GM23338 (cell line): ENCODE measurements around the gene FOXK2. TPM values are rescaled to one million over a fixed set of nuclear protein-coding genes. Genes with fewer than 3 reads are reported as not detected.

Experiments used
- ATAC-seq: fragments of 200-7000 bp; cut with Tn5 transposase; 3 replicates; pipeline ENCODE4 v1.9.1; 2020
- DNase-seq: peaks from one replicate; pipeline ENCODE4 v3.0.0-alpha.2; 2015; ENCODE audit warnings: low spot score
- H2AFZ ChIP-seq: fragments of 200-600 bp; sonication (generic); 2 replicates; pipeline ENCODE4 v1.8.0; 2016; ENCODE audit warnings: antibody characterized with exemption, mild to moderate bottlenecking, moderate library complexity
- H3F3A ChIP-seq: fragments of 200-600 bp; sonication (generic); replicated peaks from 2 replicates; pipeline ENCODE4 v1.8.0; 2017; ENCODE audit warnings: antibody characterized with exemption, mixed run types, low read depth
- H3K27ac ChIP-seq: fragments of 200-600 bp; sonication (generic); 2 replicates; pipeline ENCODE4 v1.6.1; 2016; ENCODE audit warnings: low read depth
- H3K27me3 ChIP-seq: fragments of 200-600 bp; sonication (generic); 2 replicates; pipeline ENCODE4 v1.8.0; 2016; ENCODE audit warnings: mild to moderate bottlenecking, mixed run types, moderate library complexity; ENCODE audit not compliant: insufficient read depth
- H3K36me3 ChIP-seq: fragments of 200-600 bp; sonication (generic); 2 replicates; pipeline ENCODE4 v1.8.0; 2016; ENCODE audit warnings: mild to moderate bottlenecking; ENCODE audit not compliant: insufficient read depth
- H3K4me1 ChIP-seq: fragments of 200-600 bp; sonication (generic); 2 replicates; pipeline ENCODE4 v1.8.0; 2016; ENCODE audit warnings: mild to moderate bottlenecking, moderate library complexity; ENCODE audit not compliant: insufficient read depth
- H3K4me2 ChIP-seq: fragments of 200-600 bp; sonication (generic); 2 replicates; pipeline ENCODE4 v1.7.1; 2017; ENCODE audit warnings: mixed run types
- H3K4me3 ChIP-seq: fragments of 200-600 bp; sonication (generic); 2 replicates; pipeline ENCODE4 v1.6.1; 2016; ENCODE audit warnings: mixed run types
- H3K79me2 ChIP-seq: fragments of 200-600 bp; sonication (generic); replicated peaks from 2 replicates; pipeline ENCODE4 v1.8.0; 2017; ENCODE audit warnings: mild to moderate bottlenecking; ENCODE audit not compliant: insufficient read depth
- H3K9me2 ChIP-seq: fragments of 200-600 bp; sonication (generic); 2 replicates; pipeline ENCODE4 v1.8.0; 2017; ENCODE audit not compliant: insufficient read depth
- H4K20me1 ChIP-seq: fragments of 200-600 bp; sonication (generic); replicated peaks from 2 replicates; pipeline ENCODE4 v1.8.0; 2017; ENCODE audit warnings: mild to moderate bottlenecking; ENCODE audit not compliant: insufficient read depth
- H3K27ac Mint-ChIP-seq: 2 replicates; pipeline ENCODE4 v1.8.0; 2020; ENCODE audit warnings: inconsistent platforms, mild to moderate bottlenecking, moderate library complexity, mixed read lengths
- H3K27me3 Mint-ChIP-seq: 3 replicates; pipeline ENCODE4 v1.8.0; 2022; ENCODE audit warnings: low read depth, mild to moderate bottlenecking, moderate library complexity, mixed read lengths, inconsistent platforms; ENCODE audit not compliant: insufficient read depth, poor library complexity
- H3K36me3 Mint-ChIP-seq: 3 replicates; pipeline ENCODE4 v1.8.0; 2021; ENCODE audit warnings: low read depth, mild to moderate bottlenecking, inconsistent platforms, moderate library complexity, mixed read lengths
- H3K4me1 Mint-ChIP-seq: 3 replicates; pipeline ENCODE4 v1.8.0; 2020; ENCODE audit warnings: mild to moderate bottlenecking, inconsistent platforms, mixed read lengths
- H3K4me3 Mint-ChIP-seq: 3 replicates; pipeline ENCODE4 v1.8.0; 2021; ENCODE audit warnings: moderate library complexity, mild to moderate bottlenecking, inconsistent platforms, mixed read lengths
- H3K9me3 Mint-ChIP-seq: 3 replicates; pipeline ENCODE4 v1.8.0; 2020; ENCODE audit warnings: moderate library complexity, mild to moderate bottlenecking, inconsistent platforms, mixed read lengths
- EZH2phosphoT487 ChIP-seq: fragments of 200-600 bp; sonication (generic); IDR thresholded peaks from one replicate; pipeline ENCODE4 v1.8.1; 2018; ENCODE audit warnings: antibody characterized with exemption; ENCODE audit not compliant: unreplicated experiment
- POLR2AphosphoS5 ChIP-seq: IDR thresholded peaks from 2 replicates; pipeline ENCODE4 v1.6.1; 2016; ENCODE audit warnings: antibody characterized with exemption, low read depth
- polyA plus RNA-seq: library from polyadenylated mRNA; unstranded; fragments of >200 nt; fragmentation: Nextera tagmentation; extraction: Ambion mirVana; gene quantifications from 2 replicates; pipeline ENCODE4 v1.2.1, GENCODE V29; 2016
- total RNA-seq: library from RNA; depleted of rRNA; stranded (reverse); fragments of >200 nt; shearing (Covaris generic); gene quantifications from 2 replicates; pipeline ENCODE4 v1.2.3, GENCODE V29; 2014
- TF ChIP-seq, protein P1 (sequence below): IDR thresholded peaks from 2 replicates; pipeline ENCODE4 v1.6.1; 2016; ENCODE audit warnings: antibody characterized with exemption
- TF ChIP-seq, protein P2 (sequence below), 2 experiments: fragments of 200-600 bp in 1 of 2; sonication (generic) in 1 of 2; conservative IDR thresholded peaks; 2 replicates each; pipeline versions ENCODE4 v1.5.1 to v1.6.1; 2016 to 2017; ENCODE audit warnings: antibody characterized with exemption in 2 of 2, low read depth in 2 of 2, mild to moderate bottlenecking in 2 of 2, moderate library complexity in 1 of 2
- TF ChIP-seq, protein P3 (sequence below): fragments of 250-450 bp; sonication (Bioruptor Pico); IDR thresholded peaks from 2 replicates; pipeline ENCODE4 v1.5.0; 2020; ENCODE audit warnings: mild to moderate bottlenecking, moderate library complexity

Gene FOXK2
- total and polyA plus RNA-seq, 2 experiments from 2014 or later = 12.3 to 66.0 TPM

DNA sequence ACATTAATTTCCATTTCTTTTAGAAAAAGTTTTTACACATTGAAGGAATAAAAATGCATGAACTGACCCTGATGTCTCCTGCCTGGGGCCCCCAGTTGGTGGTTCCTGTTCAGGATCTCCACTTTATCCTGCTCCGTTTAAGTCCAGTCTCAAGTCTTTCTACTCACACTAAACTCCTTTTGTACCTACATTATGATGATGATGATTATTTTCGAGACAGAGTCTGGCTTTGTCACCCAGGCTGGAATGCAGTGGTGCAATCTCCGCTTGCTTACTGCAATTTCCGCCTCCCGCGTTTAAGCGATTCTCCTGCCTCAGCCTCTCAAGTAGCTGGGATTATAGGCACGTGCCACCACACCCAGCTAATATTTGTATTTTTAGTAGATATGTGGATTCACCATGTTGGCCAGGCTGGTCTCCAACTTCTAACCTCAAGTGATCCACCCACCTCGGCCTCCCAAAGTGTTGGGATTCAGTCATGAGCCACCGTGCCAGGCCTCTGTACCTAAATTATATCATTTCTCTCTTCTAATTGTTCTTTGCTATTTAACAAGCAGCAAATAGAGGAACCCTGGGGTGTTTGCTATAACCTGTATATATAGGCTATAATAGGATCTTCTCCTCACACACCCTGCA is 2.2 kb upstream of the FOXK2 start (continued):
- TF ChIP-seq, protein P1, sequence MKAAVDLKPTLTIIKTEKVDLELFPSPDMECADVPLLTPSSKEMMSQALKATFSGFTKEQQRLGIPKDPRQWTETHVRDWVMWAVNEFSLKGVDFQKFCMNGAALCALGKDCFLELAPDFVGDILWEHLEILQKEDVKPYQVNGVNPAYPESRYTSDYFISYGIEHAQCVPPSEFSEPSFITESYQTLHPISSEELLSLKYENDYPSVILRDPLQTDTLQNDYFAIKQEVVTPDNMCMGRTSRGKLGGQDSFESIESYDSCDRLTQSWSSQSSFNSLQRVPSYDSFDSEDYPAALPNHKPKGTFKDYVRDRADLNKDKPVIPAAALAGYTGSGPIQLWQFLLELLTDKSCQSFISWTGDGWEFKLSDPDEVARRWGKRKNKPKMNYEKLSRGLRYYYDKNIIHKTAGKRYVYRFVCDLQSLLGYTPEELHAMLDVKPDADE = no peak
- no peak for TF ChIP-seq EZH2phosphoT487

DNA sequence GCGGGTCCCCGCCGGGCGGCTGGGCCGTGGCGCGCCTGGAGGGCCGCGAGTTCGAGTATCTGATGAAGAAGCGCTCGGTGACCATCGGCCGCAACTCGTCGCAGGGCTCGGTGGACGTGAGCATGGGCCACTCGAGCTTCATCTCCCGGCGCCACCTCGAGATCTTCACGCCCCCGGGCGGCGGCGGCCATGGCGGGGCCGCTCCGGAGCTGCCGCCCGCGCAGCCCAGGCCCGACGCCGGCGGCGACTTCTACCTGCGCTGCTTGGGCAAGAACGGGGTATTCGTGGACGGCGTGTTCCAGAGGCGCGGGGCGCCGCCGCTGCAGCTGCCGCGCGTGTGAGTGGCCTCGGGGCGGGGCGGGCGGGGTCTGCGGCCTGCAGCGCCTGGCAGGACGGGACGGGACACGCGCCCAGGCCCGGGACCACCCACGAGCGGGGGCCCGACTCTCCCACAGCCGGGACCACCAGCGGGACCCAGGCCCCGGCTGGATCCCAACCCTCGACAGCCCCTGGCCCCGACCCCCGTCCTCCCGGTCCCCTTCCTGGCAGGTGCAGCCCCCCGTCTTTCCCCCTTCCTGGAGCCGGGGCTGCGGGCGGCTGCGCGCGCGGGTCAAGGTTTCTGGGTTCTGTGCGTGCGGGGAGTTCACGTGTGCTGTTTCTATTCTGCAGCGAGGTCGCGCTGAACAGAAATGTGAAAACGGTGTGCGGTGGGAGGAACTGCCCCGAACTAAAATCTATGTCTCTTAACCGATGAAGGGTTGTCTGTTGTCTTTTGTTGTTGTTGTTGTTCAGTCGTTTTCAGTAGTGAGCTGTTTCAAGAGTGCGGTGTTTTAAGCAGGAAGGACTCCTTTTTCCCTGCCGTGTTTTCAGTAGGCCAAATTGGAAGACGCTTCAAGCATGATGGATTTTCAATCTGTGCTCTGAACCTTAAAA is 705 bp downstream of the FOXK2 start:
- peaks cover 39% of the 10 kb centered on the region for H4K20me1 ChIP-seq
- H3K4me3 ChIP-seq = peak overlapping the region; percentile 96
- H3K4me2 ChIP-seq = peak overlapping the region; percentile 87
- peak overlapping the region; percentile 37 for H3K27ac Mint-ChIP-seq
- peaks cover 13% of the 10 kb centered on the region for H3K36me3 Mint-ChIP-seq
- no peaks in the 10 kb centered on the region for H3K27me3 ChIP-seq
- H3K9me3 Mint-ChIP-seq = no peaks in the 10 kb centered on the region
- H3F3A ChIP-seq = peaks cover 4% of the 10 kb centered on the region; the same call in 1 of the 2 replicates
- no peak for TF ChIP-seq POLR2AphosphoS5
- TF ChIP-seq, protein P2, sequence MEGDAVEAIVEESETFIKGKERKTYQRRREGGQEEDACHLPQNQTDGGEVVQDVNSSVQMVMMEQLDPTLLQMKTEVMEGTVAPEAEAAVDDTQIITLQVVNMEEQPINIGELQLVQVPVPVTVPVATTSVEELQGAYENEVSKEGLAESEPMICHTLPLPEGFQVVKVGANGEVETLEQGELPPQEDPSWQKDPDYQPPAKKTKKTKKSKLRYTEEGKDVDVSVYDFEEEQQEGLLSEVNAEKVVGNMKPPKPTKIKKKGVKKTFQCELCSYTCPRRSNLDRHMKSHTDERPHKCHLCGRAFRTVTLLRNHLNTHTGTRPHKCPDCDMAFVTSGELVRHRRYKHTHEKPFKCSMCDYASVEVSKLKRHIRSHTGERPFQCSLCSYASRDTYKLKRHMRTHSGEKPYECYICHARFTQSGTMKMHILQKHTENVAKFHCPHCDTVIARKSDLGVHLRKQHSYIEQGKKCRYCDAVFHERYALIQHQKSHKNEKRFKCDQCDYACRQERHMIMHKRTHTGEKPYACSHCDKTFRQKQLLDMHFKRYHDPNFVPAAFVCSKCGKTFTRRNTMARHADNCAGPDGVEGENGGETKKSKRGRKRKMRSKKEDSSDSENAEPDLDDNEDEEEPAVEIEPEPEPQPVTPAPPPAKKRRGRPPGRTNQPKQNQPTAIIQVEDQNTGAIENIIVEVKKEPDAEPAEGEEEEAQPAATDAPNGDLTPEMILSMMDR (conservative IDR thresholded peaks at IDR 0.05; ENCODE audit: low read depth in 2 of 2) = no peak
- TF ChIP-seq, protein P3, sequence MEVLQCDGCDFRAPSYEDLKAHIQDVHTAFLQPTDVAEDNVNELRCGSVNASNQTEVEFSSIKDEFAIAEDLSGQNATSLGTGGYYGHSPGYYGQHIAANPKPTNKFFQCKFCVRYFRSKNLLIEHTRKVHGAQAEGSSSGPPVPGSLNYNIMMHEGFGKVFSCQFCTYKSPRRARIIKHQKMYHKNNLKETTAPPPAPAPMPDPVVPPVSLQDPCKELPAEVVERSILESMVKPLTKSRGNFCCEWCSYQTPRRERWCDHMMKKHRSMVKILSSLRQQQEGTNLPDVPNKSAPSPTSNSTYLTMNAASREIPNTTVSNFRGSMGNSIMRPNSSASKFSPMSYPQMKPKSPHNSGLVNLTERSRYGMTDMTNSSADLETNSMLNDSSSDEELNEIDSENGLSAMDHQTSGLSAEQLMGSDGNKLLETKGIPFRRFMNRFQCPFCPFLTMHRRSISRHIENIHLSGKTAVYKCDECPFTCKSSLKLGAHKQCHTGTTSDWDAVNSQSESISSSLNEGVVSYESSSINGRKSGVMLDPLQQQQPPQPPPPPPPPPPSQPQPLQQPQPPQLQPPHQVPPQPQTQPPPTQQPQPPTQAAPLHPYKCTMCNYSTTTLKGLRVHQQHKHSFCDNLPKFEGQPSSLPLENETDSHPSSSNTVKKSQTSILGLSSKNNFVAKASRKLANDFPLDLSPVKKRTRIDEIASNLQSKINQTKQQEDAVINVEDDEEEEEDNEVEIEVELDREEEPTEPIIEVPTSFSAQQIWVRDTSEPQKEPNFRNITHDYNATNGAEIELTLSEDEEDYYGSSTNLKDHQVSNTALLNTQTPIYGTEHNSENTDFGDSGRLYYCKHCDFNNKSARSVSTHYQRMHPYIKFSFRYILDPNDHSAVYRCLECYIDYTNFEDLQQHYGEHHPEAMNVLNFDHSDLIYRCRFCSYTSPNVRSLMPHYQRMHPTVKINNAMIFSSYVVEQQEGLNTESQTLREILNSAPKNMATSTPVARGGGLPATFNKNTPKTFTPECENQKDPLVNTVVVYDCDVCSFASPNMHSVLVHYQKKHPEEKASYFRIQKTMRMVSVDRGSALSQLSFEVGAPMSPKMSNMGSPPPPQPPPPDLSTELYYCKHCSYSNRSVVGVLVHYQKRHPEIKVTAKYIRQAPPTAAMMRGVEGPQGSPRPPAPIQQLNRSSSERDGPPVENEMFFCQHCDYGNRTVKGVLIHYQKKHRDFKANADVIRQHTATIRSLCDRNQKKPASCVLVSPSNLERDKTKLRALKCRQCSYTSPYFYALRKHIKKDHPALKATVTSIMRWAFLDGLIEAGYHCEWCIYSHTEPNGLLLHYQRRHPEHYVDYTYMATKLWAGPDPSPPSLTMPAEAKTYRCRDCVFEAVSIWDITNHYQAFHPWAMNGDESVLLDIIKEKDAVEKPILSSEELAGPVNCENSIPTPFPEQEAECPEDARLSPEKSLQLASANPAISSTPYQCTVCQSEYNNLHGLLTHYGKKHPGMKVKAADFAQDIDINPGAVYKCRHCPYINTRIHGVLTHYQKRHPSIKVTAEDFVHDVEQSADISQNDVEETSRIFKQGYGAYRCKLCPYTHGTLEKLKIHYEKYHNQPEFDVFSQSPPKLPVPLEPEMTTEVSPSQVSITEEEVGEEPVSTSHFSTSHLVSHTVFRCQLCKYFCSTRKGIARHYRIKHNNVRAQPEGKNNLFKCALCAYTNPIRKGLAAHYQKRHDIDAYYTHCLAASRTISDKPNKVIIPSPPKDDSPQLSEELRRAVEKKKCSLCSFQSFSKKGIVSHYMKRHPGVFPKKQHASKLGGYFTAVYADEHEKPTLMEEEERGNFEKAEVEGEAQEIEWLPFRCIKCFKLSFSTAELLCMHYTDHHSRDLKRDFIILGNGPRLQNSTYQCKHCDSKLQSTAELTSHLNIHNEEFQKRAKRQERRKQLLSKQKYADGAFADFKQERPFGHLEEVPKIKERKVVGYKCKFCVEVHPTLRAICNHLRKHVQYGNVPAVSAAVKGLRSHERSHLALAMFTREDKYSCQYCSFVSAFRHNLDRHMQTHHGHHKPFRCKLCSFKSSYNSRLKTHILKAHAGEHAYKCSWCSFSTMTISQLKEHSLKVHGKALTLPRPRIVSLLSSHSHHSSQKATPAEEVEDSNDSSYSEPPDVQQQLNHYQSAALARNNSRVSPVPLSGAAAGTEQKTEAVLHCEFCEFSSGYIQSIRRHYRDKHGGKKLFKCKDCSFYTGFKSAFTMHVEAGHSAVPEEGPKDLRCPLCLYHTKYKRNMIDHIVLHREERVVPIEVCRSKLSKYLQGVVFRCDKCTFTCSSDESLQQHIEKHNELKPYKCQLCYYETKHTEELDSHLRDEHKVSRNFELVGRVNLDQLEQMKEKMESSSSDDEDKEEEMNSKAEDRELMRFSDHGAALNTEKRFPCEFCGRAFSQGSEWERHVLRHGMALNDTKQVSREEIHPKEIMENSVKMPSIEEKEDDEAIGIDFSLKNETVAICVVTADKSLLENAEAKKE (CRISPR knock-in tag) = no peak
- H3K27me3 Mint-ChIP-seq = peaks cover 3% of the 10 kb centered on the region
- H2AFZ ChIP-seq = no peak overlapping the region
- no peaks in the 10 kb centered on the region for H3K9me2 ChIP-seq
- H3K4me1 Mint-ChIP-seq = peaks cover 13% of the 10 kb centered on the region
- H3K79me2 ChIP-seq = peaks cover 50% of the 10 kb centered on the region
- no peaks in the 10 kb centered on the region for H3K36me3 ChIP-seq
- peak overlapping the region; percentile 87 for H3K4me3 Mint-ChIP-seq
- peaks cover 6% of the 10 kb centered on the region for H3K4me1 ChIP-seq
- ATAC-seq (peak; percentile 14; the same call in 1 of the 3 replicates), DNase-seq (no peak)
- no peak overlapping the region for H3K27ac ChIP-seq
